Fibroblast of upper back skin (primary cell): ENCODE measurements around the gene AGXT.

Experiments
- DNase-seq: peaks from one replicate; pipeline ENCODE4 v3.0.0-alpha.2; 2013

AGXT gene

DNA sequence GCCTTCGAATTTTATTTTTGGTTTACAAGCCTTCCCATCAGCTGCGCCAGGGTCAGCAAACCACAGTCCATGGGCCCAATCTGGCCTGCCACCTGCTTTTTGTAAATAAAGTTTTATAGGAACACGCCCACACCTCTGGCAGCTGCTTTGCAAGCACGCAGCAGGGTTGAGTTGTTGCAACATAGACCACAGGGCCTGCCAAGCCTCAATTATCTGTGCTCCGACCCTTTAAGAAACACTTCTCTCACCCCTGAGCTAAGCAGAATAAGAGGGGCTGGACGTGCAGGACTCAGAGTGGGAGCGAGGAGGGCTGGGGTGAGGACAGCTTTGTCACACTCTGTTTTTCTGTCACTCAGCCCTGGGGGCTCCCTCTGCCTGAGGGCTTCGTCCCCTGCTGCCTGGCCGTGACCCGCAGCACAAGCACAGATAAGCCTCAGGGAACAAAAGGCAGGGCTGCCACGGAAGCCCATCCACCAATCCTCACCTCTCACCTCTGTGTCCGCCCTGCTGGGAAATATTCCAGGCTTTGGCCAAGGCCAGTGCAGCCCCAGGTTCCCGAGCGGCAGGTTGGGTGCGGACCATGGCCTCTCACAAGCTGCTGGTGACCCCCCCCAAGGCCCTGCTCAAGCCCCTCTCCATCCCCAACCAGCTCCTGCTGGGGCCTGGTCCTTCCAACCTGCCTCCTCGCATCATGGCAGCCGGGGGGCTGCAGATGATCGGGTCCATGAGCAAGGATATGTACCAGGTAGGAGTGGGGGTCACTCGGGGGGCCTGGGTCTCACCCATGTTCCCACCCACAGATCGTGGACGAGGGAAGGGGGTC is at the start of gene AGXT:
TSS of gene AGXT (plus strand) at position 539 of the 823 bp plus-strand sequence. CDS start at position 581, 42 bp downstream.
- no peak for DNase-seq

DNA sequence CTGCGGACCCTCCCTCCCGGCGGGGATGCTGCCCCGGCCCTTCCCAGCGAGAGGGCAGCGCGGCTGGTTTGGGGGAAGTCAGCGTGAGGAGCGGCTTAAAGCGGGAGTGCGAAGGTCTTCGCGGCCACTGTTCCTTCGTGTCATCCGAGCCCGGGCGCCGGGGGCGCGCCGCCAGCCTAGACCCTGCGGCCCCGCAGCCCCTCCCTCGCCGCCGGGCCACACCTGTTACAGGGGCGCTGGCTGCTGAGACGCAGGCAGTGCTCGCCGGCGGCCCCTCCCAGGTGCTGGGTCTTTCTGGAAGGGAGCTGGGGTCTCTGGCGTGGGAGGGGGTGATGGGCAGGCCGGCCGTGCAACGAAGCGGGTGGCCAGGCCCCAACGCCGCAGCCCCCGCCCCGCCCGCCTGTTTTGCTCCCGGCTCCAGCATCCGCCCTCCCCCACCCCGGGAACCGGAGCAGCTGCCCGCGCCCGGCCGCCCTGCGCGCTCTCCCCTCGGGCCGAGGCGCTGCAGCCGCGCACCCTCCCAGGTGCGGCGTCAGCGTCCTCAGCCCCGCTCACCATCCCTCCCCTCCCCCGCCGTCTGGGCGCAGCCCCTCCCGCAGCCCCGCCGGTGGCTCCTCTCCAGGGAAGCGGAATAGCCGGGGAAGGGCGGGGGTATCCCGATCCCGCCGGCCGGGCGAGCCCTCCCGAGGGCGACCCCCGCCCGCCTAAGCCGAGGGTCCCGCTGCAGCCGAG is 49.3 kb upstream of the AGXT start:
- no peak for DNase-seq

DNA sequence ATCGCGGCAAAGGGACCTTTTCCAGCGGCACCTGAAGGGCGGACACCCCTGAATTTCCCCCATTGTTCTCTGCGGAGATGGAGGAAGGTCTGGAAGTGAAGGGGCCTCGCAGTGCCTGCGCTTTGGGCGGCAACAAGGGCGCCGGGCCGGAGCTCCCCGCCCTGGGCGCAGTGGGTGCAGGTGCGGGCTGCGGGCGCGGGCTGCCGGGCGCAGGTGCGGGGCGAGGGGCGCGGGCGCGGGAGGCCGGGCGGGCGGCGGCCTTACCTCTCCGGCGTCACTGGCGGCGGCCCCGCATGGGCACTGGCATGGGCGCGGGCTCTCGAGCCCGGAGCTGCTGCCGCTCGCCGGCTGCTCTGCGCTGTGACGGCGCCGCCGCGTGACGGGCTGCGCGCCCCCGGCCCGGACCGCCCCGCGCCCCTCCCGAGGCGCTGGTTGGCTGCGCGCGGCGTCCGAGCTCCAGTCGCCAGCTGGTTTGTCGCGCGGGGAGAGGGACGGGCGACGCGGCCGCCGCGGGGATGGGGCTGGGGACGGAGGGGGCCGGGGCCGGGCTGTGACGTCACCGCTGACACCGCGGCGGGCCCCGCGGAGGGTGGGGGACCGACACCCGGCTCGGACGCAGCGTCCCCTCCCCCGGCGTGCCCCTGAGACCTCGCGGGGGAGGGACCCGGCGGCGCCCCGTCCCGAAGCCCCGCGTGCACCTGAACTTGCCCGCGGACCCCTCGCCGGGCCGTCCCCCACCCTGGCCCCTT is 48.6 kb upstream of the AGXT start, which contains the start of gene KIF1A:
TSS of gene KIF1A (minus strand) at position 362 of the 749 bp plus-strand sequence. CDS start 22,467 bp downstream, outside the sequence.
- DNase-seq = no peak

DNA sequence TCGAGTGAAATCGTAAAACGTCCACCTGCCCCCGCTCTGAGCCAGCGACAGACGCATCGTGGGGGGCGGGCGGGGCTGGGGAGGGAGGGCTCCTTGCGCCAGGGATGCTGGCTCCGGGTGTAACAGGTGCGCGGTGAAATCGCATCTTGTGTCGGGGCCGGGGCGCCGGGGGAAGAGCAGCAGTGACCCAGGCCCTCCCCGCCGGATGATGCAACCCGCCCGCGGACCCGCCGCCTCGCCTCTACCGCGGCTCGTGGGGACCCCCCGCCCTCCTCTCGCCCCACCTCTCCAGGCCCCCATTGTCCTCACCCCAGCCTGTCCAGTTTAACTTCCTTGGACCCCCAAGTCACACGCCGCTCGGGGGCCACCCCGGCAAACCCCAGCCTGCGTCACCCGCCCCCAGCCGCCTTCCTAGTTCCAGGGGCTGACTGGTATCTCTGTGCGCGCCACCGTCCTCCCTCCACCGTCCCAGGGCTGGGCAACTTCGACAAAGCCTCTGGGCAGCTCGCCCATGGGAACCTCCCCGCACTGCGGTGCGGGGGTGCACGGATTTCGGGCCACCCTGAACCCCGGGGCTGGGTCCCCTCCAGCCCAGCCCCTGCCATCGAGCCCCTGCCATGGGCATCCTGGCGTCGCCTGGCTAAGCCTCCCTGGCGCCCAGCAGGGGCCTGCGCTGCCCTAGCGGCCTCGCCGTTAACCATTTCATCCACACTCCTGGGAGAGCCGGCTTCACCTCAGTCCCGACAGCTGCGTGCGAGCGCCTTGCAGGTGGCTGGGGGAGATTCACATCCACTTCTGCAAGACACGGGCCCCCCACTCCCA is 47.8 kb upstream of the AGXT start:
- no peak for DNase-seq

DNA sequence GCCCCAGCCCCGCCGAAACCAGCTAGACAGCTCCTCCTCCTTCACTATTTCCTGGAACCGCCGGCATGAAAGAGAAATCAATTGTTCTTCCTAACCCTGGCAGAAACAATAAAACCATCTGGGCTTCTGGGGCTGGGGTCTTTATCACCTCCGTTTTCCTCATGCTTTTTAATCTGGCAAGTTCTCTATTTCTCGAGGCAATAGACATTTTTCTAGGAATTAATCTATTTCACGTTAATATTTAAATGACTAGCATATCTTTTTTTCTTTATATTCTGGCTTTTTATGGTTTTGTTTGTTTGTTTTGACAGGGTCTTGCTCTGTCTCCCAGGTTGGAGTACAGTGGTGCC is 47.2 kb upstream of the AGXT start:
- DNase-seq = no peak

DNA sequence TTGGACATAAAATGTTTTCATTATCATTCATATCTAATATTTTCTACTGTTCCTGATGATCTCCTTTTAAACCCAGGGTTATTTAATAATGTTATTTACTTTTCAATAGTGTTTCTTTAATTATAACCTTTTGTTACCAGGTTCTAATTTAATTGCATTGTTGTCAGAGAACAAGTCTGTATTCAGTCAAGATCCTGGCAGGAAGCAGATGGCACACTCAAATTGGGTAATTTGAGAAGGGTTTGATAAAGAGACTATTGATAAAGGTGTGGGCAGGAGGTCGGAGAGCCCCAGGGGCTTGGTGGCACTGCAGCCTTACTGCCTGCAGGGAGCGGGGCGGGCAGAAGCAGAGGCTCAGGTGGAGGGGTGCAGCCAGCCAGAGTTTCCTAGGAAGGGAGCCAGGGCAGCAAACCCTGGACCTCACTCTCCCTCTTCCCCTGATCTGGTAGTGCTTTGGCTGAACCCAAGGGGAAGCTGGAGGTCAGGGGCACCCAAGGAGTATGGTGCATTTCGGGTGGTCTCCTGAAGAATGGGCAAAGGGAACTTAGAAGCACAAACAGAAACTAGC is 46.3 kb upstream of the AGXT start:
- no peak for DNase-seq

DNA sequence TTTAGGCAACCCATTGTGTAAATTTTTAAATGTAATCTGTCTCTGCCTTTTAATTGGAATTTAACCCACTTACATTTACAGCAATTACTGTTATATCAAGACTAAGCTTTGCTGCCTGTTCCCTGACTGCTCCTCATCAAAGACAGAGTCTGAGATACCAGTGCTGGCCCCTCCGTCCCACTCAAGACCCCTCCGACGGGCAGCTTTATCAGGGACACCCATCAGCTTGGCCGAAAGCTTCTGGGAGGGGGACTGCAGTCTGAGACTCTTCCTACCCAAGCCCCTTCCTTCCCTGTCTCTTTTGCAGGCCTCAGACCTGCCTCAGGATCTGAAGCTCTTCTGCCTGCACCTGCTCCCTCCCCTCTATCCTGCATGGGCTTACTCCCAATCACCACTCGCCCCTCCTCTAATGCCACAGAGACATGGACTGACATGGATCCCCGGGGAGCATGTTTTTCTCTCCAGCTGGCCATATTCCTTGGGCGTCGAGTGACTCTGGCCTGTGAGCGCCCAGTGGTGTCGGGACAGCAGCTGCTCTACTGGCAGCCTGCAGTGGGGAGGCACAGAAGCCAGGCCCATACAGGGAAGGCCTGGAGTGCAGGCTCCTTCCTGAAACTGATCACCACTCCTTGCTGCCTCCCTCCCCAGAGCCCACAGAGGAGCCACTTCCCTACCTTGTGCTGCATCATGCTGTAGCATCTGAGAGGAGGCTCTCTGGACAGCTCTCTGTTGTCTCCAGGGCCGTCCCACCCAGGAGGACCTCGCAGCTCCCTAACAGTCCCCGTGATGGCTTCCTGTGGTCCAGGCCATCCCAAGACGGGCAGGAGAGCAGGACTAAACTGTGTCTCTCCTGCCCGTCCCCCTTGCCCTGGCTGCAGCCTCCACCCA is 44.9 kb upstream of the AGXT start:
- DNase-seq = no peak

DNA sequence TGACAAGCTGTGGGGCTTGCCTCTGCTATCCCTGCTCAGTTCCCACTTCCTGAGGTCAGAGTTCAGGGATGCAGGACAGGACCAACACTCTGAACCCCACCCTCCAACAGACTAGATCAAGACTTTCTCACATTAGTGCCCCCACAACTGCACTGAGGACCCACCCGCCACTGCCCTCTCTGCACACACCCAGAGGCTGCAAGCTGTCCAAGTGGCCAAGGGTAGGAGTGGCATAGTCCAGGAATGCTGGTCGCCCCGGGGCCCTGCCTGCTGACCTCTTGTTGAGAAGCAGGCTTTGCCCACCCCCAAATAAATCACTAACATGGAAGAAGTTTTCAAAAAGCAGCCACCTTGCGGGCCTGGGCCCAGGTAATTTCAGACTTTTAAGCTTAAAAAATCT is 43.1 kb upstream of the AGXT start:
- DNase-seq = no peak

DNA sequence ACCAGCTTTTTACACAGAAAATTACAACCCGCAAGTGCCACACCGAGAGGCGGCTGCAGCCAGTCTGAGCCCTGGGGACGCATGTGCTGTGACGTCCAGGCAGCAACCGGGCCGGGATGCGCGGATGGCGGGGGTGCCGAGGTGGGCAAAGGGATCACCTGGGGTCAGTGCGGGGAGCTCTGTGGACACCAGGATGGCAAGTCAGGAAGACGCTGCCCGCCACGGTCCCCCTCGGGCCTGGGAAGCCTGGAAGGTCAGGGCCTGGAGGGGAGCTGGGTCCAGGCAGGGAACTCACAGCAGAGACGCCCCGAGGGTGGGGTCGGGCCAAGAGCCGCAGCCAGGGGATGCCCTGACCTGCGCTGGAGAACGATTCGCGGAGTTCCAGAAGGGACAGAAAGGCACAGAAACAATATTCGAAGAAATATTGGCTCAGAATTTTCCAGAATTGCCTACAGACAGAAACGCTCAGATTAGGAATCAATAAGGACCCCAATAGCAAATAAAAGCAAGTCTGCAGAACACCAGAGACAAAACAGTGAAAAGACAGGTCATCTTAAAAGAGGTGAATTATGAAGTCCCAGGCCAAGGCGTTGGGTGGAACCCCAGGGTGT is 36.9 kb upstream of the AGXT start:
- DNase-seq = no peak

DNA sequence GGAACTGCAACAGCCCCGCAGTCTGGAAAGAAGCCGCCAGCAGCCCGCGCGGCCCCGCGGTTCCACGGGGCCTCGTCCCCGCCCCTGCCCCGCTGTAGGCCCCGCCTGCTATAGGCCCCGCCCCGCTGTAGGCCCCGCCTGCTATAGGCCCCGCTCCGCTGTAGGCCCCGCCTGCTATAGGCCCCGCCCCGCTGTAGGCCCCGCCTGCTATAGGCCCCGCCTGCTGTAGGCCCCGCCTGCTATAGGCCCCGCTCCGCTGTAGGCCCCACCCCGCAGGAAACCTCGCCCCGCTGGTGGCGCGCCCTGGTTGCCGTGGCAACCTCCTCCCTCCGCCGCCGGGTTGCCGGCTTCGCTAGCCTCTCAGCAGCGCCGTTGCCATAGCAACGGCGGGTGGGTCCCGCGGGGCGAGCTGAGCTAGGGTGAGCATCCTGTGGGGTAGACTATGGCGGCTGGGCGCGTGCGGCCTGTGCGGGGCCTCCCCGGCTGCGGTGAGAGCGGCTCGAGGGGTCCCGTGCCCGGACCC is 36.4 kb upstream of the AGXT start:
- peak; percentile 79 for DNase-seq

DNA sequence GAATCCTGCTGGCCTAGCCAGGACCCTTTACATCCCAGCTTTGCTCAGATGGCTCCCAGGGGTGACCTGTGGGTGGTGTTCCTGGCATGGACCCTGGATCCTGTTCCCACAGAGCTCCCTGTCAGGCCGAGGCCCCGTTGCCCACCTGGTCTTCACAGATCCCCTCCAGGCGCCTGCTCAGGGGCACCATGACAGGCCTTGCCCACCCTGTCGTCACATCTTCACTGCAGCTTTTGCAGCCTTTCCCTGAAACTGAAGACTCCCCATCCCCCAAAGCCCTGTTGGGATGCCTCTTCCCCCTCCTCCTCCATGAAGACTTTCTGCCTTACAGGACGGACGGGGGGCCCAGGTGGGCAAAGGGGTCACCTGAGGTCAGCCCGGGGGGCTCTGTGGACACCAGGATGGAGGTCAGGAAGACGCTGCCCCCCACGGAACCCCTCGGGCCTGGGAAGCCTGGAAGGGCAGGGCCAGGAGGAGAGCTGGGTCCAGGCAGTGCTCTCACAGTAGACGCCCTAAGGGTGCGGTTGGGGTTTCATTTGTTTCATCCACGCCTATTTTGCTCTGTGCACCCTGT is 35.6 kb upstream of the AGXT start:
- no peak for DNase-seq

DNA sequence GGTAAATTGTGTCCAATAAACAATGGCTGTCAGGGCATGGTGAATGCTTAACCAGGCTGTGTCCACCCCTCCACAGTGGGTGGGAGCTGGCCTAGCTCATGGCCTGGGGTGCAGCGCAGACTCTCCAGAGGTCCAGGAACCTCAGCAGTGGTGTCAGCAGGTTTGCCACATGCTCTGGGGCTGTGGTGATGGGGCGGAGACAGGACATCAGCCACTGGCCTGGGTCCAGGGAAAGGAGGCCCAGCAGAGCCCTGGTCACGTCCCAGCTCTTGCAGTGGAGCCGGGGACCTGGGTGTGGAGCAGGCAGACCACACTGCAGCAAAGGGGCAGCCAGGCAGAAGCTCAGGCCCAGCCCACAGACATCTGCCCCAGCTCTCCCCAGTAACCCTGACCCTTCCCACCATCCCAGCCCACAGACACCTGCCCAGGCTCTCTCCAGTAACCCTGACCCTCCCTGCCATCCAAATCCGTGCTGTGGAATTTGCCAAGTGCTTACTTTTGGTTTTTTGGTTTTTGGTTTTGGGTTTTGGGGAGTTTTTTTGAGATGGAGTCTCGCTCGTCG is 34.8 kb upstream of the AGXT start:
- no peak for DNase-seq

DNA sequence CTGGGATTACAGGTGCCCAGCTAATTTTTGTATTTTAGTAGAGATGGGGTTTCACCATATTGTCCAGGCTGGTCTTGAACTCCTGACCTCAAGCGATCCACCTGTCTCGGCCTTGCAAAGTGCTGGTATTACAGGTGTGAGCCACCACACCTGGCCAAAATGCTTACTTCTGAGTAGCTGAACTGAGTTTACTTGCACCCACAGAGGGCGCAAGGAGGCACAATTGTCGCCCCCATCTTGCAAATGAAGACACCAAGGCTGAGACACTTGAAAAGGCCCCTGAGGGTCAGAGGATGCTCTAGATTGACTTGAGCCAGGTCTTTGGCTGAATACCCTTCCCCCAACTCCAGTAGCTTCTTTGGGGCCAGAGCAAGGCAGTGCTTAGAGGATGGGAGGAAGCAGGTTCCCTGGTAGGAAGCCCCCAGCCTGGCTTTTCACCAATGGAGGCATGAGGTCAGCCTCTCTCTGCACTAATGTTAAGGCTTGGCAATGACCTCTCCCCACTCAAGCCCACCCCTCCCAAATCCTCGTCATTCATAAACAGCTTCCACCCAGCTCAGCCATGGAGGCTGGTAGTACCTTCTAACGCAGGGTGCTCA is 34.1 kb upstream of the AGXT start:
- DNase-seq = no peak

DNA sequence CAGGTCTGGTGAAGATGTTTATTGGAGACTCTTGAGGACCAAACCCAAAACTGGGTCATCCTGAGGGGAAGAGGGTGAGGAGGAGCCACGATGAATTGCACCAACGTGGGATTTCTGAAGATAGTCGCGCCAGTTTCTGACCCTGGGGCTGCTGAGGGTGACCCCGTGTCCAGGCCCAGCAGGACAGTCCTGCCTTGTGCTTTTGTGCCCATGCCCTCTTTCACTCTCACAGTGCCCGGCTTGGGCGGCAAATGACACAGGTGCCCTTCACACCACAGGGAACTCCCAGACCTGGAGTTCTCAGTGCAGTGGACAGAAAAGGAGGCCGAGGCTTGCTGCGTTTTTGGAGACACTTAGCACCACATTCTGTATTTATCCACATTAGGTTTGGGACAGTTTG is 33.1 kb upstream of the AGXT start:
- DNase-seq = no peak

DNA sequence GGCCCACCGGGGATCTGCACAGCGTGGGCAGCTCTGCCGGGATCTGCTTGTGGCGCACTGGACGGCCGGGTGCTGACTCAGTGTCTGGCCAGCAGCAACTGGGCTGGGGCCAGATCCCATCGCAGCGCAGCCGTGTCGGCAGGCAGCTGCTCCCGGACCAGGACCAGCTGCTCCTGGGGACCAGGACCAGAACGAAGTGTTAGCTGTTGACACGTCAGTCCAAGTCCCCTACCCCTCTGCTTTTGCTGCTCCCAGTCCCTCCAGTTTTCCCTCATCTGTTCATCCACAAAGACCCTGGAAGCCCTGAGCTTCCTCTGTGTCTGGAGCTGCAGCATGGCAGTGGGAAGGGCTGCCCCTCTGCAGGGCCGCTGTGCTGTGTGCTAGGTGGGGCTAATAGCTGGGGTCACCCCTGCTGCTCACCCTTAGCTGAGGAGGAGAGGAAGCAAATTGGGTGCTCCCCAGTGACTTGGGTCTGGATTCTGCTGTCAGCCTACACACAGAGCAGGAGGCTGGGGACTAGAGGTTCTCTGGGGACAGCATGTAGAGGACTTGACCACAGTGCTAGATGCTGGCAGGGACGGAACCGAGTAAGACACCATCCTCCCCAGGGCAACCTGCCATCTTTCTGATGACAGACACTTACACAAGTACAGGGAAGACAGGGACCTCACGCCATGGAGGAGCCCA is 31.7 kb upstream of the AGXT start:
- DNase-seq = peak; percentile 9

DNA sequence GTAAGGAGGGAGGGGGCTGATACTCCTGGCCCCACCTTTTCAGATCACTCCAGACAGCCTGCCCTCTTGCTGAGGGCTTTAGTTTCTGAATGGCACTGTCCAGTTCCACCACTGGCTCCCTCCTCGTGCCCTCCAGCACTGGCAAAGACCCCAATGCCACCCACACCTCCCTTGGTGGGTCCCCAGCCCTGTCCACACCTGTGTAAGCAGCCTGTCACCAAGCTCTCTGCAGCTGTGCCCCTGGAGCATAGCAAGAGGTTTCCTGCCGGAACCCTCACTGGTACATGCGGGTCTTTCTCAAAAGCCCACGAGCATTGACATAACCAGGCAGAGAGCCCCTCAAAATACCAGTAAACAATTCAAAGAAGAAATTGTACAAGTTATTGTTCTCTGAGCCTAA is 31.0 kb upstream of the AGXT start:
- DNase-seq = no peak

DNA sequence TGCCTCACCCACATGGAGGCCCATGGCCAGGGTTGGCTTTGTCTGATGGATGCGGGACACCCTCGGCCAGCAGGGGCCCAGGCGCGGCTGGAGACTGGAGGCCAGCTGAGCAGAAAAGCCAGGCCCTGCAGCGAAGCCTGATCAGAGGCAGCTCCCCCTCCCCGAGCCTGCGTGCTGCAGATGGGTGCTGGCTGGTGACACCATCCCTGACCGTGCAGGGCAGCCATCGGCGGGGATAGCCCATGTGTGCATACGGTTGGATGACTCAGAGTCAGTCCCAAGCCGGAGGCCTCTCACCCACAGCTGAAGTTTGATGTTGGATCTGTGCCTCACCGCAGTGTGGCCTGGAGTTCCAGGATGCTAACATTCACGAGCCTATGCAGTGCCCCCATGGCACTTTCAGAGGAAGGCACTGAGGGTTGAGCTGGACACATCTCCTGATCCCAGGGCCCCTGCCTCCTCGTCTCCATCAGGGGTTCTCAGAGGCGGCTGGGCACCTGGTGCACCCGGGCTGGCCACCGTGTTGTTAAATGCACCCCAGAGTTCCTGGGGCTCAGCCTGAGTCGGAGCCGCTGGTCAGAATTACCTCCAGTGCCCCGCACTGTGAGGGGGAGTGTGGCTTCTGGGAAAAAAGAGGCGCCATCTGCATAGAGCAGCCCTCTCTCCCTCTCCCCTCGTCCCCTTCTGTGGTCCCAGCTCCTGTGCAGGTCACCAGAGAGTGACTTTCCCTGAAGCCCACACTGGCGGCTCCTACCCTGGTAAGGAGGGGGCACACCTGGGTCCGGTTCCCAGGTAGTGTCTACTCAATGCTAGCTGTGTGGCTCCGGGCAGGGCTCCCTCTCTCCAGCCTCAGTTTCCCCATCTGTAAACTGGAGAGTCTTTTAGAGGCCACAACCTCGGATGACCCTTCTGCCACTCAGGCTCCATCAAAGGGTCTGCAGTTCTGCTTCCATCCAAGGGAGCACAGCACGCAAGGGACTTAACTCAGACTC is 29.2 kb upstream of the AGXT start:
- no peak for DNase-seq
